GM10248 (cell line): ENCODE results near the gene ATP11A.

Experiments
- CTCF ChIA-PET: fragments of 300-600 bp; sonication (Branson Sonifier 250); formaldehyde crosslinking; extraction: SDS; loops from one replicate; lab custom pipeline; 2021; ENCODE audit warnings: antibody characterized with exemption; lab: Yijun Ruan, JAX
- POLR2A ChIA-PET: fragments of 350-650 bp; sonication (Branson Sonifier 250); formaldehyde crosslinking; extraction: SDS; loops from one replicate; lab custom pipeline; 2020; ENCODE audit warnings: antibody characterized with exemption; lab: Yijun Ruan, JAX
- DNase-seq: peaks from one replicate; pipeline ENCODE4 v3.0.0; 2012; ENCODE audit errors: extremely low spot score
- TF ChIP-seq, protein P1 (sequence below): IDR thresholded peaks from 2 replicates; pipeline ENCODE4 v1.5.1; 2012; ENCODE audit warnings: mild to moderate bottlenecking, low read depth; ENCODE audit errors: extremely low read depth, missing control alignments, control extremely low read depth

ATP11A gene

DNA sequence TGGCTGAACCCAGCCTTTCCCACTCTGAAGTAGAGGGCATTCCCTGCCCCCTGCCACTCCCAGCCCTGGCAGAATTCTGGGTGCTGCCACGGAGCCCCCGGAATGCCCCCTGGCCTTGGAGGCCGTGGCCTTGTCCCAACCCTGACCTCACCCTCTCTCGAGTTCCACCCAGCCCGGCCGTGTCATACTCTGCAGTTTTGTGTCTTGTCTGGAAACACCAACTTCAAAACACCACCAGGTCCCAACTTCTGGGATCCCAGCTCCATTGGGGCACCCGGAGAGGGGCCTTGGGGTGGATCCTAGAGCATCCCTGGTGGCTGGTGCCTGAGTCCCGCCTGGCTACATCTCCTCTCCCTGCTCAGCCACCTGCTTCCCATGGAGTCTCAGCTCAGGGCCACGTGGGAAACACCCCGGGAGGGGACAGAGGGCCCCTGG lies 197.7 kb downstream of the ATP11A start:
- ChIA-PET POLR2A (no interaction called here), CTCF (interaction anchor here (3.4 kb wide), 1 partner anchor 13 kb away, joined by 20 read pairs; no protein-coding TSS in a partner anchor)
- DNase-seq, result no peak
- TF ChIP-seq, protein P1, sequence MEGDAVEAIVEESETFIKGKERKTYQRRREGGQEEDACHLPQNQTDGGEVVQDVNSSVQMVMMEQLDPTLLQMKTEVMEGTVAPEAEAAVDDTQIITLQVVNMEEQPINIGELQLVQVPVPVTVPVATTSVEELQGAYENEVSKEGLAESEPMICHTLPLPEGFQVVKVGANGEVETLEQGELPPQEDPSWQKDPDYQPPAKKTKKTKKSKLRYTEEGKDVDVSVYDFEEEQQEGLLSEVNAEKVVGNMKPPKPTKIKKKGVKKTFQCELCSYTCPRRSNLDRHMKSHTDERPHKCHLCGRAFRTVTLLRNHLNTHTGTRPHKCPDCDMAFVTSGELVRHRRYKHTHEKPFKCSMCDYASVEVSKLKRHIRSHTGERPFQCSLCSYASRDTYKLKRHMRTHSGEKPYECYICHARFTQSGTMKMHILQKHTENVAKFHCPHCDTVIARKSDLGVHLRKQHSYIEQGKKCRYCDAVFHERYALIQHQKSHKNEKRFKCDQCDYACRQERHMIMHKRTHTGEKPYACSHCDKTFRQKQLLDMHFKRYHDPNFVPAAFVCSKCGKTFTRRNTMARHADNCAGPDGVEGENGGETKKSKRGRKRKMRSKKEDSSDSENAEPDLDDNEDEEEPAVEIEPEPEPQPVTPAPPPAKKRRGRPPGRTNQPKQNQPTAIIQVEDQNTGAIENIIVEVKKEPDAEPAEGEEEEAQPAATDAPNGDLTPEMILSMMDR, result no peak

- TF ChIP-seq, protein P1, result no peak
- ChIA-PET CTCF (interaction anchor here (3.4 kb wide), 1 partner anchor 14 kb away, joined by 20 read pairs; no protein-coding TSS in a partner anchor), POLR2A (no interaction called here)
- DNase-seq, result no peak
Measured at GRCh38 chr13:112888238-112889111, 198.6 kb downstream of the ATP11A start.

GRCh38 chr13:112889351-112890290 lies 199.8 kb downstream of the ATP11A start:
- POLR2A ChIA-PET, result no interaction called here
- DNase-seq, result no peak
- TF ChIP-seq, protein P1, result no peak
- CTCF ChIA-PET, result no interaction called here

DNA sequence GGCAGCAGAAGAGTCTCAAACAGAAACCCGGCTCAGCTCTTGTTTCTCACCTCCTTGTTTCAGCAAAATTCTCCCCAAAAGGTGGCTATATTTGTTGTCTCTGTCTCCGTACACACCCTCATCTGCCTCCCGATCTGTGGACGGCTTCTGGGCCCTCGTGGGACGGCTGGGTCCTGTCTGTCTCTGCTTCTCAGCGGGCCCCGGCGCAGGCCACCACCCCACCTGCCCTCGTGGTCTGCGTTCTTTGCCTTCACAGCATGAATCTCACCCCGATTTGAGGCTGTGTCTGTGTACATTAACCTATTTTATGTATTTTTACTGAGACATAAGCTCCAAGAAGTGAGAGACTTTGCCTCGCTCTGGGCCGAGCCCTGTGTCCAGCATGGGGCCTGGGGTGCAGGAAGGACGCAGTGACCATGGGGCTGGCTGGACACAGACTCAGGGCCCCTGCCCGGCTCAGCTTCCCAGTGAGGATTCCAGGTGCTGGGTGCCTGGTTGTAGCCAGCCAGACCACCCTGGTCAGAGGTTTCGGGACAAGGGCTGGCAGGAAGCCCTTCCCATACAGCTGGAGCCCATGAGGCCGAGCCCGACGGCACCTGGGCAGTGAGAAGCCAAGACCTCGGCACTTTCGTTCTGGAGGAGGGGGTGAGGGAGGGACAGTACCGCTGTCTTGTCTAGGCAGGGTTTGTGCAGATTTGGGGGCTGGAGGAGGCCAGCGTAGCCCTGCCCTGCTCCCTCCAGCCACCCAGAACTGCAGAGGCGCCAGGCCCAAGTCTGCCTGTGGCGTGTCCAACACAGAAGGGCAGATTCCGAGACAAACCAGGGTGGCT lies 200.7 kb downstream of the ATP11A start:
- ChIA-PET CTCF (no interaction called here), POLR2A (no interaction called here)

DNA sequence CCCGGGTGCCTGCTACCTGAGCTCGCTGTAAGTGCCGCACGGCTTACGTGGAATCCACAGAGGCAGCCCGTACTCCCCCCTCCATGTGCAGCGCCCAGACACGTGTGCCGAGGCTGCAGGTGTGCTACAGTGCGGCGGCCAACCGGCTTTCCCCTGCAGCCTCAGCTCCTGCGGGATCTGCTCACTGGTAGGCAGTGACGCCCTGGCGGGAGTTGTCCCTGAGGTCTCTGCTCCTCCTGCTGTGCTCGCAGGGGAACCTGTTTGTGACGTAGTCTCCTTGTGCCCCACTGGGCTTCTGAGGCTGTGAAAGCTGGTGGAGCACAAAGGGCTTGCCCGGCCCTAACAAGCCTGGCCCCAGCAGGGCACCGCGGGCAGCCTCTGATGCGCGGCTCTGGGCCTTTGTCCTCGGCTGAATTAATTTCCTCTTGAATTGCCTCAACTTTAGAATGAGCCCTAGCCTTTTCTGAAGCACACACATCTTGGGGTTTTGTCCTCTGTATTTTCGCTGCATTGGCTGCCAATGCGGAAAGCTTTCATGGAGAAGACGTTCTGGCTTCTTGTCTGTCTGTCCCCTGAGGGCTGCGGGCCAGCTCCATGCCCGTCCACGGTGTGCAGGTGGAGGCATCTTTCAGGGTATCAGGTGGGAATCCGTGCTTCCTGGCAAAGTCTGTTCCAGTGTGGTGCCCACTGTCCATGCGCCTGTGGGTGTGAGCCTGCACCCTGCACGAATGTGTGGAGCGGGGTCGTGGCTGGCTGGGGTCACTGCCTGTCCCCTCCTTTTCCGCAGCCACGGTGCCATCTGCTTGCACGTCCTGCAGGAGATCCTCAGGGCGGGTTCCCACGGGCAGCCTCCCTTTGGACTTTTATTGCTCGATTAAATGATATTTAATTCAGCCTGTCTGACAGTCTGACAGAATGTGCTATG lies 201.9 kb downstream of the ATP11A start:
- DNase-seq, result no peak
- ChIA-PET CTCF (no interaction called here), POLR2A (no interaction called here)
- TF ChIP-seq, protein P1, result no peak

More for the DNA sequence above, 200.7 kb downstream of the ATP11A start:
- no peak for DNase-seq
- TF ChIP-seq, protein P1, result no peak
